WTC11 (cell line): ENCODE results near the gene AGTRAP. TPM values are rescaled to one million over a fixed set of nuclear protein-coding genes. Genes with fewer than 3 reads are reported as not detected.

Experiments used
- ARID4B ChIP-seq: sonication (generic); formaldehyde crosslinking; IDR thresholded peaks from 2 replicates; pipeline ENCODE4 v1.8.0; 2023; ENCODE audit warnings: missing genetic modification reagents, mild to moderate bottlenecking, borderline replicate concordance
- ATF3 ChIP-seq: sonication (generic); formaldehyde crosslinking; conservative IDR thresholded peaks from 2 replicates; pipeline ENCODE4 v1.8.1; 2022; ENCODE audit warnings: mild to moderate bottlenecking, missing genetic modification reagents
- CDX4 ChIP-seq: fragments of 250-450 bp; sonication (Bioruptor Pico); IDR thresholded peaks from 2 replicates; pipeline ENCODE4 v1.9.0; 2021; ENCODE audit warnings: moderate library complexity, mild to moderate bottlenecking, inconsistent platforms, borderline replicate concordance
- CREM ChIP-seq: sonication (generic); formaldehyde crosslinking; IDR thresholded peaks from 2 replicates; pipeline ENCODE4 v1.8.1; 2022; ENCODE audit warnings: mild to moderate bottlenecking, missing genetic modification reagents, moderate library complexity
- CTCF ChIP-seq: fragments of 200-600 bp; IDR thresholded peaks from 2 replicates; pipeline ENCODE4 v1.8.0; 2022; ENCODE audit warnings: antibody characterized with exemption
- E2F5 ChIP-seq: sonication (generic); formaldehyde crosslinking; IDR thresholded peaks from 2 replicates; pipeline ENCODE4 v1.8.1; 2022; ENCODE audit warnings: mild to moderate bottlenecking, moderate library complexity, missing genetic modification reagents
- FOXJ3 ChIP-seq: sonication (generic); formaldehyde crosslinking; IDR thresholded peaks from 2 replicates; pipeline ENCODE4 v1.9.0; 2021; ENCODE audit warnings: missing genetic modification reagents, mild to moderate bottlenecking, borderline replicate concordance
- GTF2I ChIP-seq: fragments of 250-450 bp; sonication (Bioruptor Pico); conservative IDR thresholded peaks from 2 replicates; pipeline ENCODE4 v1.4.0; 2021; ENCODE audit warnings: mild to moderate bottlenecking
- JAZF1 ChIP-seq: fragments of 250-450 bp; sonication (Bioruptor Pico); IDR thresholded peaks from 2 replicates; pipeline ENCODE4 v1.9.0; 2021; ENCODE audit warnings: moderate library complexity, mild to moderate bottlenecking, inconsistent platforms
- MYBL2 ChIP-seq: sonication (generic); formaldehyde crosslinking; IDR thresholded peaks from 2 replicates; pipeline ENCODE4 v1.8.1; 2023; ENCODE audit warnings: mild to moderate bottlenecking, moderate library complexity, missing genetic modification reagents
- NR2C2 ChIP-seq: sonication (generic); formaldehyde crosslinking; IDR thresholded peaks from 2 replicates; pipeline ENCODE4 v1.8.0; 2022; ENCODE audit warnings: mild to moderate bottlenecking, missing genetic modification reagents
- PRDM15 ChIP-seq: sonication (generic); formaldehyde crosslinking; IDR thresholded peaks from 2 replicates; pipeline ENCODE4 v1.8.0; 2022; ENCODE audit warnings: missing genetic modification reagents
- PREB ChIP-seq: sonication (generic); formaldehyde crosslinking; IDR thresholded peaks from 2 replicates; pipeline ENCODE4 v1.8.1; 2022; ENCODE audit warnings: mild to moderate bottlenecking, missing genetic modification reagents, moderate library complexity, borderline replicate concordance
- SMAD3 ChIP-seq: sonication (generic); formaldehyde crosslinking; IDR thresholded peaks from 2 replicates; pipeline ENCODE4 v1.8.0; 2022; ENCODE audit warnings: missing genetic modification reagents, mild to moderate bottlenecking, borderline replicate concordance
- STAT6 ChIP-seq: sonication (generic); formaldehyde crosslinking; conservative IDR thresholded peaks from 2 replicates; pipeline ENCODE4 v1.8.1; 2023; ENCODE audit warnings: mild to moderate bottlenecking, low read depth, missing genetic modification reagents, moderate library complexity
- USF1 ChIP-seq: sonication (generic); formaldehyde crosslinking; IDR thresholded peaks from 2 replicates; pipeline ENCODE4 v1.8.0; 2022; ENCODE audit warnings: mild to moderate bottlenecking, missing genetic modification reagents
- ZNF121 ChIP-seq: sonication (generic); formaldehyde crosslinking; IDR thresholded peaks from 2 replicates; pipeline ENCODE4 v1.8.0; 2023; ENCODE audit warnings: missing genetic modification reagents
- ZNF425 ChIP-seq: fragments of 250-450 bp; sonication (Bioruptor Pico); conservative IDR thresholded peaks from 2 replicates; pipeline ENCODE4 v1.9.0; 2021; ENCODE audit warnings: mild to moderate bottlenecking
- total RNA-seq: library from RNA; stranded (reverse); gene quantifications from 3 replicates; pipeline ENCODE4 v1.2.3, GENCODE V29; 2021

The AGTRAP gene
- total RNA-seq, 1 experiment from 2014 or later, result 81.6 TPM

- TF ChIP-seq FOXJ3 (CRISPR knock-in tag) (no peak), ZNF121 (0 out of 2 replicates have a peak, but pooled peaks have one; percentile 60), PREB (CRISPR knock-in tag) (no peak), NR2C2 (no peak), STAT6 (CRISPR knock-in tag) (no peak), CTCF (peak; percentile 88), CDX4 (CRISPR knock-in tag) (no peak), ARID4B (CRISPR knock-in tag) (peak; percentile 53; the same call in 1 of the 2 replicates), ATF3 (CRISPR knock-in tag) (no peak), PRDM15 (CRISPR knock-in tag) (no peak), USF1 (peak; percentile 30; the same call in 1 of the 2 replicates), GTF2I (no peak), MYBL2 (CRISPR knock-in tag) (no peak), SMAD3 (CRISPR knock-in tag) (no peak), E2F5 (CRISPR knock-in tag) (no peak), JAZF1 (no peak), ZNF425 (CRISPR knock-in tag) (no peak), CREM (0 out of 2 replicates have a peak, but pooled peaks have one; percentile 25)
Measured at GRCh38 chr1:11784993-11785769, 49.2 kb downstream of the AGTRAP start (continued).
